ENCODE measurements around the gene VRK3. TPM values are rescaled to one million over a fixed set of nuclear protein-coding genes. Genes with fewer than 3 reads are reported as not detected.

VRK3 gene
- polyA plus RNA-seq, 1 of the 3 experiments (the other 2 are of a cell fraction), result 30.3 TPM

DNA sequence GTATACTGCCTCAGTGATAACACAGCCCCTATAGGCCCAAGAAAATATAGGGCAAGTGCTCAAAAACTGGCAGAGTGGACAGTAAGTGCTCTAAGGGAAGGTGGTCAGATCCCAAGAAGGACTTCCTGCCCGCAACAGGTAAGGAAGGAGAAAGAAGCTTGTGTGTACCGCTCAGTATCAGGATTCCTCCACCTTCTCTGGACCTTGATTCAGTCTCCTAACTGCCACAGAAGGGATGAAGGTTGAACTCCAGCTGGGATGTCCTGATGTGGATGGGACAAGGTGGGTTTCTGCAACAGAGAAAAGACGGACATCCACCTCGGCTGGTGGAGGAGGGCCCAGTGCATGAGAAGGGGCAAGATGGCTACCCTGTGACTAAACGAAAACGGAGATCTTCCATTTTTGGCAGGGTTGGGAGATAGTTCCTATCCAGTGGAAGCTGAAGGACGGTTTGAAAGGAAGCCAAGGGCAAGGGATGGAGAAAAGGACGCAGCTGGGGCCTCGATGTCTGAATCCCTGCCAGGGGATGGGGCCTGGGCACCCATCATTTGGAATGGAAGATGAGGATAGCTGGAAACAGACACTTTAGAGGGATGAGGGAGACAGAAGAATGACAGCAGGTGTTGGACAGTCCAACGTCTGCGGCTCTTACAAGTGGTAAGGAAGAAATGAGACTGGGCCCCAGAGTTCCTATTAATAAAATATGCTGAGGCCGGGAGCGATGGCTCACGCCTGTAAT lies 97.5 kb downstream of the VRK3 start:
- Histone ChIP-seq H2AFZ (ENCODE audit: low read depth) (no peak overlapping the region), H3K9me3 (no peaks in the 10 kb centered on the region), H3K9ac (peak overlapping the region; percentile 98; the same call in 1 of the 2 replicates), H3K4me3 (ENCODE audit: low read depth in 2 of 2, low read length in 1 of 2) (peak overlapping the region in 1 of 2 experiments; percentile 100; a peak in 2 of 4 replicates), H3K4me1 (ENCODE audit: control insufficient read depth in 1 of 2, insufficient read depth in 2 of 2, low read depth in 1 of 2, low read length in 1 of 2) (peaks cover 7 to 10% of the 10 kb centered on the region in 2 experiments; a peak in 2 of 4 replicates), H3K4me2 (peak overlapping the region; percentile 94), H3K27ac (ENCODE audit: low read depth in 2 of 2, low read length in 1 of 2) (peak overlapping the region in 1 of 2 experiments; percentile 94; a peak in 1 of 4 replicates), H3K79me2 (ENCODE audit: insufficient read depth) (peaks cover 66% of the 10 kb centered on the region), H4K20me1 (ENCODE audit: insufficient read depth) (peaks cover 22% of the 10 kb centered on the region; the same call in 1 of the 2 replicates), H3K36me3 (replicated peaks in 1 of 2; ENCODE audit: control insufficient read depth in 1 of 2, insufficient read depth in 2 of 2, low read length in 1 of 2) (peaks cover 17 to 37% of the 10 kb centered on the region in 2 experiments), H3K27me3 (ENCODE audit: insufficient read depth) (no peaks in the 10 kb centered on the region), H3K9me2 (no peaks in the 10 kb centered on the region), H3F3A (replicated peaks; ENCODE audit: insufficient read depth) (peaks cover 18% of the 10 kb centered on the region)
- TF ChIP-seq FOXM1 (IDR thresholded peaks at IDR 0.05; ENCODE audit: low read depth), result no peak
- TF ChIP-seq SIN3A (IDR thresholded peaks at IDR 0.05; ENCODE audit: borderline replicate concordance, low read depth, low read length), result no peak
- TF ChIP-seq SMC3 (IDR thresholded peaks at IDR 0.05; ENCODE audit: low read depth, low read length), result no peak
- no peak for TF ChIP-seq GABPA (IDR thresholded peaks at IDR 0.05; ENCODE audit: low read depth)
- 88% methylated on average over 14 of the region's 14 CpGs for WGBS (ENCODE audit: low lambda C conversion rate)
- CTCF ChIA-PET, result interaction anchor here (1.0 to 3.5 kb wide), 5 partner anchors 9 to 37 kb away, joined by 3 to 23 read pairs (median 3); no protein-coding TSS in a partner anchor
- no peak for DNase-seq
- POLR2A ChIA-PET, result no interaction called here

DNA sequence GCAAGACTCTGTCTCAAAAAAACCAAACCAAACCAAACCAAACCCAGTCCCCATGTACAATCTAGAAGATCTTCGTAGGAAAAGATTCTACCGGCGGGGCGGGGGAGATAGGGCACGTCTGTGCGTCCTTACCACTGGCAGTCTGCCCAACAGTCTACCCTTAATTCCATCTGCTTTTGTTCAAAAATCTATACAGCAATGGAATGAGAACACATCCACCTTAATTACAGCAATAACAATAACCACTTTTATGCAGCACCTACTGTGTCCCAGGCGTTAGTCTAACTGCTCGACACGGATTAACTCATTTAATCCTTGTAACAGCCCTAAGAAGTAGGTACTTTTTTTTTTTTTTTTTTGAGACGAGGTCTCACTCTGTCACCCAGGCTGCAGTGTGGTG lies 98.7 kb downstream of the VRK3 start:
- H3K27me3 ChIP-seq (ENCODE audit: insufficient read depth), result no peaks in the 10 kb centered on the region
- no peak overlapping the region for H3K4me3 ChIP-seq (ENCODE audit: low read depth in 2 of 2, low read length in 1 of 2)
- CTCF ChIA-PET, result no interaction called here
- no peaks in the 10 kb centered on the region for H3K9me3 ChIP-seq
- H3K27ac ChIP-seq (ENCODE audit: low read depth in 2 of 2, low read length in 1 of 2), result no peak overlapping the region
- H4K20me1 ChIP-seq (ENCODE audit: insufficient read depth), result peaks cover 33% of the 10 kb centered on the region; the same call in 1 of the 2 replicates
- 98% methylated on average over 10 of the region's 10 CpGs for WGBS (ENCODE audit: low lambda C conversion rate)
- H3K79me2 ChIP-seq (ENCODE audit: insufficient read depth), result peaks cover 78% of the 10 kb centered on the region
- DNase-seq, result no peak
- POLR2A ChIA-PET, result no interaction called here
- peaks cover 7 to 10% of the 10 kb centered on the region in 2 experiments; a peak in 2 of 4 replicates for H3K4me1 ChIP-seq (ENCODE audit: control insufficient read depth in 1 of 2, insufficient read depth in 2 of 2, low read depth in 1 of 2, low read length in 1 of 2)
- no peak overlapping the region for H3K4me2 ChIP-seq
- H3K36me3 ChIP-seq (replicated peaks in 1 of 2; ENCODE audit: control insufficient read depth in 1 of 2, insufficient read depth in 2 of 2, low read length in 1 of 2), result peaks cover 24 to 33% of the 10 kb centered on the region in 2 experiments
- TF ChIP-seq, protein P1, sequence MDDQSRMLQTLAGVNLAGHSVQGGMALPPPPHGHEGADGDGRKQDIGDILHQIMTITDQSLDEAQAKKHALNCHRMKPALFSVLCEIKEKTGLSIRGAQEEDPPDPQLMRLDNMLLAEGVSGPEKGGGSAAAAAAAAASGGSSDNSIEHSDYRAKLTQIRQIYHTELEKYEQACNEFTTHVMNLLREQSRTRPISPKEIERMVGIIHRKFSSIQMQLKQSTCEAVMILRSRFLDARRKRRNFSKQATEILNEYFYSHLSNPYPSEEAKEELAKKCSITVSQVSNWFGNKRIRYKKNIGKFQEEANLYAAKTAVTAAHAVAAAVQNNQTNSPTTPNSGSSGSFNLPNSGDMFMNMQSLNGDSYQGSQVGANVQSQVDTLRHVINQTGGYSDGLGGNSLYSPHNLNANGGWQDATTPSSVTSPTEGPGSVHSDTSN (IDR thresholded peaks at IDR 0.05), result no peak
- TF ChIP-seq ELF1 (IDR thresholded peaks at IDR 0.05) (no peak), CHD2 (IDR thresholded peaks at IDR 0.05; ENCODE audit: low read length, partially characterized antibody) (no peak), POLR2AphosphoS5 (IDR thresholded peaks at IDR 0.05; ENCODE audit: low read depth, low read length) (no peak), RFX5 (IDR thresholded peaks at IDR 0.05; ENCODE audit: low read length) (no peak), NFIC (IDR thresholded peaks at IDR 0.05; ENCODE audit: borderline replicate concordance) (no peak), SMC3 (IDR thresholded peaks at IDR 0.05; ENCODE audit: low read depth, low read length) (no peak), MXI1 (IDR thresholded peaks at IDR 0.05; ENCODE audit: low read depth, low read length) (no peak)
- TF ChIP-seq, protein P2, sequence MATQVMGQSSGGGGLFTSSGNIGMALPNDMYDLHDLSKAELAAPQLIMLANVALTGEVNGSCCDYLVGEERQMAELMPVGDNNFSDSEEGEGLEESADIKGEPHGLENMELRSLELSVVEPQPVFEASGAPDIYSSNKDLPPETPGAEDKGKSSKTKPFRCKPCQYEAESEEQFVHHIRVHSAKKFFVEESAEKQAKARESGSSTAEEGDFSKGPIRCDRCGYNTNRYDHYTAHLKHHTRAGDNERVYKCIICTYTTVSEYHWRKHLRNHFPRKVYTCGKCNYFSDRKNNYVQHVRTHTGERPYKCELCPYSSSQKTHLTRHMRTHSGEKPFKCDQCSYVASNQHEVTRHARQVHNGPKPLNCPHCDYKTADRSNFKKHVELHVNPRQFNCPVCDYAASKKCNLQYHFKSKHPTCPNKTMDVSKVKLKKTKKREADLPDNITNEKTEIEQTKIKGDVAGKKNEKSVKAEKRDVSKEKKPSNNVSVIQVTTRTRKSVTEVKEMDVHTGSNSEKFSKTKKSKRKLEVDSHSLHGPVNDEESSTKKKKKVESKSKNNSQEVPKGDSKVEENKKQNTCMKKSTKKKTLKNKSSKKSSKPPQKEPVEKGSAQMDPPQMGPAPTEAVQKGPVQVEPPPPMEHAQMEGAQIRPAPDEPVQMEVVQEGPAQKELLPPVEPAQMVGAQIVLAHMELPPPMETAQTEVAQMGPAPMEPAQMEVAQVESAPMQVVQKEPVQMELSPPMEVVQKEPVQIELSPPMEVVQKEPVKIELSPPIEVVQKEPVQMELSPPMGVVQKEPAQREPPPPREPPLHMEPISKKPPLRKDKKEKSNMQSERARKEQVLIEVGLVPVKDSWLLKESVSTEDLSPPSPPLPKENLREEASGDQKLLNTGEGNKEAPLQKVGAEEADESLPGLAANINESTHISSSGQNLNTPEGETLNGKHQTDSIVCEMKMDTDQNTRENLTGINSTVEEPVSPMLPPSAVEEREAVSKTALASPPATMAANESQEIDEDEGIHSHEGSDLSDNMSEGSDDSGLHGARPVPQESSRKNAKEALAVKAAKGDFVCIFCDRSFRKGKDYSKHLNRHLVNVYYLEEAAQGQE (IDR thresholded peaks at IDR 0.05; ENCODE audit: low read depth, low read length), result no peak
- TF ChIP-seq, protein P3, sequence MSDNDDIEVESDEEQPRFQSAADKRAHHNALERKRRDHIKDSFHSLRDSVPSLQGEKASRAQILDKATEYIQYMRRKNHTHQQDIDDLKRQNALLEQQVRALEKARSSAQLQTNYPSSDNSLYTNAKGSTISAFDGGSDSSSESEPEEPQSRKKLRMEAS (IDR thresholded peaks at IDR 0.05; ENCODE audit: low read depth), result no peak
- TF ChIP-seq, protein P4, sequence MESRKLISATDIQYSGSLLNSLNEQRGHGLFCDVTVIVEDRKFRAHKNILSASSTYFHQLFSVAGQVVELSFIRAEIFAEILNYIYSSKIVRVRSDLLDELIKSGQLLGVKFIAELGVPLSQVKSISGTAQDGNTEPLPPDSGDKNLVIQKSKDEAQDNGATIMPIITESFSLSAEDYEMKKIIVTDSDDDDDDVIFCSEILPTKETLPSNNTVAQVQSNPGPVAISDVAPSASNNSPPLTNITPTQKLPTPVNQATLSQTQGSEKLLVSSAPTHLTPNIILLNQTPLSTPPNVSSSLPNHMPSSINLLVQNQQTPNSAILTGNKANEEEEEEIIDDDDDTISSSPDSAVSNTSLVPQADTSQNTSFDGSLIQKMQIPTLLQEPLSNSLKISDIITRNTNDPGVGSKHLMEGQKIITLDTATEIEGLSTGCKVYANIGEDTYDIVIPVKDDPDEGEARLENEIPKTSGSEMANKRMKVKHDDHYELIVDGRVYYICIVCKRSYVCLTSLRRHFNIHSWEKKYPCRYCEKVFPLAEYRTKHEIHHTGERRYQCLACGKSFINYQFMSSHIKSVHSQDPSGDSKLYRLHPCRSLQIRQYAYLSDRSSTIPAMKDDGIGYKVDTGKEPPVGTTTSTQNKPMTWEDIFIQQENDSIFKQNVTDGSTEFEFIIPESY (IDR thresholded peaks at IDR 0.05; ENCODE audit: borderline replicate concordance, low read depth), result no peak
- TF ChIP-seq, protein P5, sequence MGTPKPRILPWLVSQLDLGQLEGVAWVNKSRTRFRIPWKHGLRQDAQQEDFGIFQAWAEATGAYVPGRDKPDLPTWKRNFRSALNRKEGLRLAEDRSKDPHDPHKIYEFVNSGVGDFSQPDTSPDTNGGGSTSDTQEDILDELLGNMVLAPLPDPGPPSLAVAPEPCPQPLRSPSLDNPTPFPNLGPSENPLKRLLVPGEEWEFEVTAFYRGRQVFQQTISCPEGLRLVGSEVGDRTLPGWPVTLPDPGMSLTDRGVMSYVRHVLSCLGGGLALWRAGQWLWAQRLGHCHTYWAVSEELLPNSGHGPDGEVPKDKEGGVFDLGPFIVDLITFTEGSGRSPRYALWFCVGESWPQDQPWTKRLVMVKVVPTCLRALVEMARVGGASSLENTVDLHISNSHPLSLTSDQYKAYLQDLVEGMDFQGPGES (IDR thresholded peaks at IDR 0.05; ENCODE audit: low read depth, low read length), result no peak
- H2AFZ ChIP-seq (ENCODE audit: low read depth), result no peak overlapping the region
- H3F3A ChIP-seq (replicated peaks; ENCODE audit: insufficient read depth), result peaks cover 18% of the 10 kb centered on the region
- H3K9me2 ChIP-seq, result no peaks in the 10 kb centered on the region
- H3K9ac ChIP-seq, result no peak overlapping the region

All from SK-N-SH (cell line).